ENCODE data around the gene DTNB.

The DTNB gene

DNA sequence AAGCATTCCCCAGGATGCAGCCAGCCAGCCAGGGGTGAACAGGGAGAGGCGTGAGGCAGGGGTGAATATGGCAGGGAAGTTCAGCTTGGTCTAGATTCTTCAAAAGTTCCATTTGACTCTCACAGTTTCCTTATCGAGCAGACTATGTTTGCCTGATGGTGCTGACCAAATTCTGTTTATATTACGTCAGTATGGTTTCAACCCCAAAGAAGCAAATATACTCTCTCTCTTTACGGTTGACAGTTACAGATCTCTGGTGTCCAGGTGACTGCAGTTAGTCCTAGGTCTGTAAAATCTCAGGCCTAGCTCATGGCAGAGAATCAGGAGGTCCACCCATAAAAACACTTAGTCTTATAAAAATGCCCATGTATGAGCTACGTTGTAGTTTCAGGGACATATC, 293.4 kb downstream of the DTNB start:
- DNase-seq = no peak

DNA sequence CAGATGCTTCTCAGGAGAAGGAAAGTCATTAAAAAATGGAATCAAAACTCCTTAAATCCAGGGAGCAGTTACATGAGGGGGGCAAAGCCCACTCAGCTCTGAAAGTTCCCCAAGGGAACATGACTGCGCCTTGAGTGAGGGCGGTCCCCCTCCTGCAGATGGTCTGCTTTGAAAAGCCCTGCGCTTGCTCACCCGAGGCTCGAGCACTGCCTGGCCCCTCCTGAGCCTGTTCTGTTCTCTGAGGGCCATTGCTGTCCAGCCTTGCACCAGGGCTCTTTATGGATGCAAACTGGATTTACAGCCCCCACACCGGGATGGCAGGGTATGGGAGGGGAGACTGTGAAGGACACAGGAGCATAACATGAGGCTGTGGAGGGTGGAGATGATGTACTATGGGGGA, 293.8 kb downstream of the DTNB start:
- no peak for DNase-seq

DNA sequence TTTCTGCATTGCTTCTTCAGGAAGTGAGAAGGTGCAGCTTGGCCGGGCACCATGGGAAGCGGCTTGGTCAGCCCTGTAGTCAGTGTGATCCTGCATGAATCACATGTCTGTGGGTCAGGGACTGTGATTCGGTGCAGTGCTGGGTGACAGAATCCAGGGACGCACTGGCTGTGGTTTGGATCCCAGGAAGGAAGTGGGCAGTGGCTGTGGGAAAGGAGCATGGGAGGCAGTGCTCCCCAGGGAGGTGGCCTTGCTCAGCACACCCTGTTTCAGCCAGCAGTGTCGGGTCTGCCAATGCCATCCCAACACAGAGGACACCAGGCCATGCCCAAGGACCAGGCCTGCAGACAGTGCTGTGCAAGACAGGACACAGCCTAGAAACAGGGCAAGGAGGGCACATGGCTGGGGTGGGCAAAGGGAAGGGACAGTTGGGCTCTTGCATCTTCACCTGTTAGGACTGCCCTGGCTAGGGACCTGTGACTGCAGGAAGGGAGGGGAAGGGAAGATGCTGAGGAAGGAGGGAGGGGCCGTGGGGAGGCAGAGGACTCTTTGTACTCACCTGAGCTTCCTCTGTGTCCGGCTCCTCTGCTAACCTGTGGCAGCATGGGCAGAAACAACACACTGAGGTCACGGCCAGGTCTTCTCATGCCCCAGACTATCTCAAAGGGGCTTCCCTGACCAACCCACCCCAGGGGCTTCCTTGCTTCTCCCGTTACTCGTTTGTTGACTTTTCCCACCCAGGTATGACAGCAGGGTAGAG, 294.5 kb downstream of the DTNB start:
- no peak for DNase-seq

- DNase-seq = no peak
Measured at GRCh38 chr2:25377822-25378421, 295.5 kb downstream of the DTNB start.

- DNase-seq = peak; percentile 91
Measured at GRCh38 chr2:25376750-25377621, 296.4 kb downstream of the DTNB start.

GRCh38 chr2:25375989-25376545, 297.3 kb downstream of the DTNB start:
- no peak for DNase-seq

GRCh38 chr2:25375371-25375988, 297.9 kb downstream of the DTNB start:
- DNase-seq = no peak

DNA sequence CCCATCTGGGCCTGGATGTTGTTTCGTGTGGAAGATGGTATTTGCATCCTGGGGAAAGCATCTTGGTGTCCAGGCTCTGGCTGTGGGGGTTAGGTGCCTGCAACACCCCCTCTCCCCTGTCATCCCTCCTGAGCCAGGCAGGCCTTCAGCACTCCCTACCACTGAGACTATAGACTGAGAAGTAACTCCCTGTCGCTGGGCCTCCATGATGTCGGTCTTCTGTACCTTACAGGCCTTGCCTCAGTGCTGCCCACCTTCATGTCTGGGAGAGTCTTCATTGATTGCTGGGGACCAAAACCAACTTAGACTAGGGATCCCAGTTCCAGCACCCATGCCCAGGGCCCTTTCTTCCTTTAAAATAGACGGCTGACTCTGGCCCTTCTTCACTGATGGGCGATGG, 298.6 kb downstream of the DTNB start:
- no peak for DNase-seq

GRCh38 chr2:25374411-25374810, 299.0 kb downstream of the DTNB start:
- no peak for DNase-seq

DNA sequence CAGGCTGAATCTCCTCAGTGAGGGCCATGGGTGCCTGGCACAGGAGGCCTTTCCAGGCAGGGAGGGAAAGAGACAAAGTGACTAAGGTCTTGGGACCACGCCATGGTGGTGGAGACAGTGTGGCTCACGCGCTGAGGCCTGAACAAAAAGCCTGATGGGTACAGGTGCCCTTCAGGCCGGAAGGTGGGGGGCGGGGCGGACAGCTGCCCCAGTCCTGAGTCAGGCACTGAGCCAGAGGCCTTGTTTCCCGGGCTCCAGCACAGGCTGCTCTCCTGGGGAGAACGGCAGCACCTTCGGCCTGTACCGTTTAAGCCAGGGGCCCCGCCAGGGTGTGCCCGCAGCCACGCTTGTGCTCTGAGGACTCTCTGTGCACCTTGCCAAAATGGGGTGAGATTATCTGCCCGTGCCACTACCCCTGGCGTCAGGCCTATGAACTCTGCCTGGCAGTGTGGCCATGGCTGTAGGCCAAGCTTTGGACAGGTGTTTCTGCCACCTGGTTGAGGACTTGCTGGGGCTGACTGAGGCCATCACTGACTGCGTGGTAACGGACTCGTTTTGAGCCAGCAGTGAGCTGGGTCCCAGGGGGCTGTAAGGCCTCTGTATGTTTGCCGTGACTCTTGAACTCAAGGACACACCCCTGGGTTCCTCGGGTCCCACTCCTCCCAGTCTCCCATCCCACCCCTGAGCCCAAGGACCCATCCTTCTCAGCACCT, 300.0 kb downstream of the DTNB start:
- no peak for DNase-seq

DNA sequence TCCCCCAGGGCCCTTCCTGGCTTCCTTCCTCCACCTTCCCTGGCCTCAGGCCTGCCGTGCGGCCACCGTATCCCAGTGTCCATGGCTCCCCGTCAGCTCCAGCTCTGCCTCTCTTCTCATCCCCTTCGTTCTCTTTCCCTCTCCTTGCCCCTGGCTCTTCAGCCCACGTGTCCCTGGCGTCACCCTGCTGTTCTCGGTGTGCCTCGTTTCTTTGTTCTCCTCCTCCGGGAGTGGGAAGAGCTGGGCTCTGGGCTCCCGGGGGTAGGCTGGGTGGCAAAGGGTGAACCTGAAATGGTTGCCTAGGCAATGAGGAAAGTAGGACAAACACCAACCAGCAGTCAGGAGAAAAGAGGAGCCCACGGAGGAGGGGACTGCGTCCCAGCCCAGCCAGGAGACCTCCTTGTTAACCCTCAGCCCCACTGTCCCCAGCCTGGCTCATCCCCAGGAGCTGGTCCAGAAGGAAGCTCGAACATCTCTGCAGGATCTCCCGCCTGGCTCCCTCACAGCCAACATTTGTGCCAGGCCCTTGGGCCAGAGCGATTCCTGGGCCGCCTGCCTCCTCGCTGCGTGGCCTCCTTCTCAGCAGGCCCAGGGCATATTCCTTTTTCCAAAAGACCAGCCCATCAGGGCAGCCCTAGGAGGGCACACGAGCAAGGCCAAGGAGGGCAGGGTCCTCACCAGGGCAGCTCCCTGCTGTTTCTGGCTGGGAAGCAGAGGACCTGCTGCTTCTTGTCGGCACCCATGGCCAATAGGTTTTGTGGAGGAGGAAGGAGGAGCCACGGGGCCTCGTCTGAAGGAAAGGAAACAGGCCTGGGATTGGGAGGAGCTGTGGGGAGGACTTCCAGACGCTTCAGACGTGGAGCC, 300.7 kb downstream of the DTNB start:
- no peak for DNase-seq

- no peak for DNase-seq
Measured at GRCh38 chr2:25371253-25372241, 301.8 kb downstream of the DTNB start.

GRCh38 chr2:25369876-25370275, 303.5 kb downstream of the DTNB start:
- DNase-seq = no peak

DNA sequence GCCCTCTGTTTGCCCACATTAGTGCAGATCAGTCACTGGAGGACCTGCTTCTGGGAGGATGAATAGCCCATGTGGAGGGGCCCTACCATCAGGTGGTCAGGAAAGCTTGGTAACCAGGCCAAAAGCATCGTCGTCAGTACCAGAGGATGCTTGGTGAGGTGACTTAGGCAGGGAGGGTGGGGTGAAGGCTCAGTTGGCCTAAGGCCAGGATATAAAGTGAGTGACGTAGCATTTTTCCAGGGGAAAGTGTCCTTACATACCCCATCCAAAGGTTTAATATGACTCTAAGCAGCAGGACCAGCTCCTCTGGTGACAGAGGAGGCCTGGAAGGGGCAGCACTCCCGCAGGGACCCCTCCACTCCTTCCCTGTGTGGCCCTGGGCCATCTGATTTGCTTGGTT, 303.9 kb downstream of the DTNB start:
- DNase-seq = no peak

DNA sequence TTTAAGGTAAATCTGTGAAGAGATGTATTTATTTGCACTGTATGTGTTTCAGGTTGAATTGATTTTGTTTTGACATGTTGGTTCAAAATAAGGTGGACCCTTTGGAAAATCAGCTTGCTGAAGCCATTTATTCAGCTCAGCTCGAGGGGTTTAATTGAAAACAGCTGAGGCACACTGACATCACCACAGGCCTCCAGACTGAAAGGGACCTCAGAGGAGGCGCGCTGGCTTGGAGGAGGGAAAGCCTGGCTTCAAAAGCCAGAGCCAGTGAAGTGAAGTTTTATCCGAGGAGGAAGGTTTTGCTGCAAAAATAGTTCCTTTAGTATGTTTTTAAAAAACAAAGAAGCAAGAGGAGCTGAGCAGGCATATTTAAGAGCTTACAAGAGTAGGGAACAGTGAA, 304.7 kb downstream of the DTNB start:
- DNase-seq = no peak

GRCh38 chr2:25367296-25367695, 306.1 kb downstream of the DTNB start:
- DNase-seq = no peak

DNA sequence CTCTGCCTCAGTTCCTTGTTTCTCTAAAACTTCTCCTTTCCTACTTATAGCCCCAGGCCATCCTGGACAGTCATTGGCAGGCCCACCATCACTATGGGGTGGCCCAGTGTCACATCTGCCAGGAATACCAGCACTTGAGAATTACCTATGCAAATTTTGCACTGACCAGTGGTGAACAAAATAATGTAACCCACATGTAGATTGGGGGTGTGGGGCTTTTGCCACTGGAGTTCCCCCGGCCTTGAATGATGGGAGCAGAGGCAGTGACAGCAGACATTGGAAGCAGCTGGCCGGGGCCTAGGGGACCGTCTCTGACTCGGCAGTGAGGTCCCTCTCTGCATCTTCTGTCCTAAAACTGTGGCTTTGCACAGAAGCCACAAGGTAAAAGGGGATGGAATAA, 306.7 kb downstream of the DTNB start:
- DNase-seq = no peak

GRCh38 chr2:25365241-25365640, 308.1 kb downstream of the DTNB start:
- no peak for DNase-seq

- DNase-seq = no peak
Measured at GRCh38 chr2:25363733-25364132, 309.6 kb downstream of the DTNB start.
